ELR (cell line): ENCODE measurements around the gene PMFBP1.

Experiments
- DNase-seq: peaks from one replicate; pipeline ENCODE4 v3.0.0-alpha.2; 2015; ENCODE audit warnings: low read depth

PMFBP1 gene

GRCh38 chr16:72128701-72129100 is 43.3 kb downstream of the PMFBP1 start:
- DNase-seq, result no peak

GRCh38 chr16:72126429-72126765 is 45.6 kb downstream of the PMFBP1 start:
- no peak for DNase-seq

- no peak for DNase-seq
Observed at GRCh38 chr16:72125635-72126428, 46.1 kb downstream of the PMFBP1 start.

GRCh38 chr16:72124761-72125634 is 47.0 kb downstream of the PMFBP1 start:
- DNase-seq, result peak; percentile 75

- no peak for DNase-seq
Observed at GRCh38 chr16:72124148-72124547, 47.8 kb downstream of the PMFBP1 start.

- DNase-seq, result no peak
Observed at GRCh38 chr16:72123426-72123825, 48.5 kb downstream of the PMFBP1 start.

GRCh38 chr16:72122916-72123315 is 49.0 kb downstream of the PMFBP1 start:
- DNase-seq, result no peak

GRCh38 chr16:72122308-72122707 is 49.6 kb downstream of the PMFBP1 start:
- no peak for DNase-seq

- no peak for DNase-seq
Observed at GRCh38 chr16:72120026-72120425, 51.9 kb downstream of the PMFBP1 start.

GRCh38 chr16:72113616-72113945 is 58.4 kb downstream of the PMFBP1 start:
- DNase-seq, result no peak

- no peak for DNase-seq
Observed at GRCh38 chr16:72112906-72113615, 58.9 kb downstream of the PMFBP1 start.

- no peak for DNase-seq
Observed at GRCh38 chr16:72112452-72112792, 59.5 kb downstream of the PMFBP1 start.

- DNase-seq, result peak; percentile 17
Observed at GRCh38 chr16:72111657-72112451, 60.1 kb downstream of the PMFBP1 start.

- no peak for DNase-seq
Observed at GRCh38 chr16:72110662-72111615, 61.0 kb downstream of the PMFBP1 start.

GRCh38 chr16:72109966-72110530 is 61.9 kb downstream of the PMFBP1 start:
- no peak for DNase-seq

GRCh38 chr16:72109300-72109699 is 62.7 kb downstream of the PMFBP1 start:
- no peak for DNase-seq

- no peak for DNase-seq
Observed at GRCh38 chr16:72108353-72109102, 63.4 kb downstream of the PMFBP1 start.

GRCh38 chr16:72107371-72107770 is 64.6 kb downstream of the PMFBP1 start:
- no peak for DNase-seq

- no peak for DNase-seq
Observed at GRCh38 chr16:72105978-72106377, 66.0 kb downstream of the PMFBP1 start.

GRCh38 chr16:72104905-72105304 is 67.0 kb downstream of the PMFBP1 start:
- DNase-seq, result no peak
